Measurements from ENCODE around the gene SELENOS.

Gene SELENOS

GRCh38 chr15:101276501-101277037, 716 bp downstream of the SELENOS start:
- DNase-seq, result peak in 1 of 2 experiments; percentile 54

GRCh38 chr15:101275018-101275417, 2.3 kb downstream of the SELENOS start:
- DNase-seq, result no peak

- DNase-seq, result no peak
Observed at GRCh38 chr15:101273534-101273933, 3.8 kb downstream of the SELENOS start.

- DNase-seq, result no peak
Observed at GRCh38 chr15:101272584-101272983, 4.7 kb downstream of the SELENOS start.

- peak in 1 of 2 experiments; percentile 25 for DNase-seq
Observed at GRCh38 chr15:101269479-101270223, 7.6 kb downstream of the SELENOS start.

- DNase-seq, result no peak
Observed at GRCh38 chr15:101267320-101268104, 9.8 kb downstream of the SELENOS start.

GRCh38 chr15:101266787-101267186, 10.5 kb downstream of the SELENOS start:
- no peak for DNase-seq

GRCh38 chr15:101266034-101266433, 11.3 kb downstream of the SELENOS start:
- no peak for DNase-seq

- DNase-seq, result no peak
Observed at GRCh38 chr15:101264911-101265641, 12.2 kb downstream of the SELENOS start.

GRCh38 chr15:101264011-101264410, 13.3 kb downstream of the SELENOS start:
- DNase-seq, result no peak

- no peak for DNase-seq
Observed at GRCh38 chr15:101262551-101262950, 14.7 kb downstream of the SELENOS start.

GRCh38 chr15:101258238-101259144, 18.8 kb downstream of the SELENOS start:
- peak in 1 of 2 experiments; percentile 79 for DNase-seq

GRCh38 chr15:101256757-101257156, 20.5 kb downstream of the SELENOS start:
- DNase-seq, result peak in 1 of 2 experiments; percentile 24

GRCh38 chr15:101255615-101256241, 21.6 kb downstream of the SELENOS start:
- no peak for DNase-seq

- no peak for DNase-seq
Observed at GRCh38 chr15:101255051-101255395, 22.3 kb downstream of the SELENOS start.

GRCh38 chr15:101254157-101255050, 22.9 kb downstream of the SELENOS start:
- DNase-seq, result no peak

GRCh38 chr15:101252836-101253235, 24.4 kb downstream of the SELENOS start:
- DNase-seq, result no peak

GRCh38 chr15:101251830-101252820, 25.2 kb downstream of the SELENOS start, which contains the start of gene CHSY1:
CHSY1 (minus strand) TSS chr15:101252048; CDS start chr15:101251456, 592 bp downstream.
- DNase-seq, result peak; percentile 55 to 87

Data from NCI-H526 (cell line).